ENCODE data around the gene PLTP. TPM values are rescaled to one million over a fixed set of nuclear protein-coding genes. Genes with fewer than 3 reads are reported as not detected.
A peak's percentile ranks its signal among the peaks of the same experiment; 100 is the strongest.

Gene PLTP
- total and polyA plus RNA-seq, 12 donors, result 126 to 1,158 (median 401) TPM

GRCh38 chr20:45920462-45921336, 8.7 kb upstream of the PLTP start:
- intact Hi-C loops (cut with DNase I), result no loop called here
- Histone ChIP-seq H3K27ac (peak overlapping the region in 4 of 5 donors; percentile 41 to 85 (median 74)), H3K4me1 (replicated peaks in 1 of 2) (peaks cover 30 to 76% of the 10 kb centered on the region in 2 donors), H3K36me3 (replicated peaks in 1 of 2) (no peaks in the 10 kb centered on the region), H3K9me3 (replicated peaks in 1 of 3) (no peaks in the 10 kb centered on the region), H3K4me3 (no peak overlapping the region), H3K27me3 (no peaks in the 10 kb centered on the region)
- DNase-seq, result no peak
- TF ChIP-seq CTCF (IDR thresholded peaks at IDR 0.05) (no peak), POLR2A (IDR thresholded peaks at IDR 0.05) (no peak)
- 67 to 80% (median 74%) methylated on average over 9 of the region's 9 CpGs for WGBS, 4 donors

- Histone ChIP-seq H3K36me3 (replicated peaks in 1 of 2) (no peaks in the 10 kb centered on the region), H3K27me3 (no peaks in the 10 kb centered on the region), H3K9me3 (replicated peaks in 1 of 3) (no peaks in the 10 kb centered on the region), H3K27ac (peak overlapping the region in 4 of 5 donors; percentile 41 to 85 (median 74)), H3K4me1 (replicated peaks in 1 of 2) (peaks cover 29 to 71% of the 10 kb centered on the region in 2 donors), H3K4me3 (no peak overlapping the region)
- DNase-seq, result peak in 4 of 7 donors; percentile 64 to 83 (median 68)
- 38 to 51% (median 41%) methylated on average over 10 to 11 of the region's 11 CpGs for WGBS, 4 donors
- intact Hi-C loops (cut with DNase I), result no loop called here
- TF ChIP-seq POLR2A (IDR thresholded peaks at IDR 0.05) (no peak), CTCF (IDR thresholded peaks at IDR 0.05) (no peak)
These were observed 7.8 kb upstream of the PLTP start for GRCh38 chr20:45919542-45920399.

GRCh38 chr20:45918779-45919537, 7.0 kb upstream of the PLTP start:
- peak overlapping the region; percentile 20 to 85 (median 70) for H3K27ac ChIP-seq
- no peaks in the 10 kb centered on the region for H3K27me3 ChIP-seq
- TF ChIP-seq POLR2A (IDR thresholded peaks at IDR 0.05) (no peak), CTCF (IDR thresholded peaks at IDR 0.05) (no peak)
- intact Hi-C loops (cut with DNase I), result no loop called here
- peaks cover 23 to 72% of the 10 kb centered on the region in 2 donors for H3K4me1 ChIP-seq (replicated peaks in 1 of 2)
- H3K36me3 ChIP-seq (replicated peaks in 1 of 2), result no peaks in the 10 kb centered on the region
- no peak overlapping the region for H3K4me3 ChIP-seq
- no peaks in the 10 kb centered on the region for H3K9me3 ChIP-seq (replicated peaks in 1 of 3)
- DNase-seq, result peak in 3 of 7 donors; percentile 63 to 67 (median 66)
- 57 to 65% (median 60%) methylated on average over 11 to 12 of the region's 12 CpGs for WGBS, 4 donors
